Ishikawa (cell line): ENCODE measurements around the gene ASTN2.

Experiments
- EP300 ChIP-seq: IDR thresholded peaks from 2 replicates; pipeline ENCODE4 v1.6.1; 2012; ENCODE audit warnings: borderline replicate concordance
- FOXM1 ChIP-seq: IDR thresholded peaks from 2 replicates; pipeline ENCODE4 v1.6.1; 2012; ENCODE audit warnings: low read depth, borderline replicate concordance
- RAD21 ChIP-seq: IDR thresholded peaks from 2 replicates; pipeline ENCODE4 v1.6.1; 2012; ENCODE audit warnings: low read depth
- TAF1 ChIP-seq: IDR thresholded peaks from 2 replicates; pipeline ENCODE4 v1.6.1; 2012; ENCODE audit warnings: low read depth, mild to moderate bottlenecking
- TEAD4 ChIP-seq: IDR thresholded peaks from 2 replicates; pipeline ENCODE4 v1.6.1; 2012
- ZBTB7A ChIP-seq: IDR thresholded peaks from 2 replicates; pipeline ENCODE4 v1.6.1; 2012; ENCODE audit warnings: low read depth

DNA sequence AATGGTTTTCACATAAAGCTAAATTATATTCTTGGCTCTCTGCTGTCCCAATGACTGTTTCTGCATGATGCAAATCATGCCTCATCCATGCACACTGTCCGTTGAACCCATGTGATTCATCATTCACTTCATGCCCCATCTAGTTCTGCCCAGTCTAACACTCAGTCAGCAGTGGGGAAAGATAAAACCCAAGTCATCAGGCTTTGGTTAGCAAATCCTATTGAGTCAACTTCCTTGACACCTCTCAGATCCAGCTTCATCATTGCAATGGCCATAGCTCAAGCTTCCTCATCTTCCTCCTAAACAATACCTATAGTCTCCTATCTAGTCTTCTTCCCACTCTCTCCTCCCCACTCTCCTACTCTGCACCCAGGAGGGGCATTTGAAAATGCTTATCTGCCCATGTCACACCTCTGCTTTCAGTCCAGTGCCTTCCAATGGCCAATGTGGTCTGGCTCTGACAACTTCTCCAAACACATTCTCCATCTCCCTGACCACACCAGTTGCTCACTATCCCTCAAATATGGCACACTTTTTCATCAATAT, 993.8 kb downstream of the ASTN2 start:
- TF ChIP-seq TEAD4 (no peak), EP300 (no peak), TAF1 (no peak), ZBTB7A (no peak), RAD21 (no peak), FOXM1 (no peak)
